Stomach (tissue), 9 donors: ENCODE results near the gene SLC16A2. TPM values are rescaled to one million over a fixed set of nuclear protein-coding genes. Genes with fewer than 3 reads are reported as not detected.

ENCODE experiments used
- DNase-seq, 2 donors: peaks; one replicate each; pipeline versions ENCODE4 v3.0.0 to v3.0.0-alpha.2; 2013 to 2019
- H3K27ac ChIP-seq, 5 donors: fragments of 200-600 bp in 4 of 5; sonication (generic) in 4 of 5; one replicate each; pipeline ENCODE4 v1.5.1; 2013 to 2019; ENCODE audit warnings: mild to moderate bottlenecking in 1 of 5, moderate library complexity in 1 of 5
- H3K27me3 ChIP-seq, 3 donors: fragments of 200-600 bp; sonication (generic); one replicate each; pipeline ENCODE4 v1.5.1; 2017 to 2019; ENCODE audit warnings: mixed run types in 1 of 3
- H3K36me3 ChIP-seq, 4 donors: fragments of 200-600 bp; sonication (generic); 1 replicate in 3 of 4; 2 replicates in 1 of 4; pipeline ENCODE4 v1.5.1; 2016 to 2019
- H3K4me1 ChIP-seq, 4 donors: fragments of 200-600 bp; sonication (generic); one replicate each; pipeline ENCODE4 v1.5.1; 2016 to 2019
- H3K4me3 ChIP-seq, 4 donors: fragments of 200-600 bp; sonication (generic) in 3 of 4; one replicate each; pipeline ENCODE4 v1.5.1; 2016 to 2019; ENCODE audit warnings: mild to moderate bottlenecking in 1 of 4
- H3K9me3 ChIP-seq, 4 donors: fragments of 200-600 bp; sonication (generic); one replicate each; pipeline ENCODE4 v1.5.1; 2016 to 2019
- CTCF ChIP-seq, 7 experiments: fragments of 450-650 bp in 4 of 7; fragments of 200-600 bp in 3 of 7; sonication (generic) in 3 of 7; IDR thresholded peaks; one replicate each; pipeline ENCODE4 v1.5.1; 2016 to 2019; ENCODE audit warnings: antibody characterized with exemption in 7 of 7, control low read depth in 2 of 7, mild to moderate bottlenecking in 1 of 7
- EP300 ChIP-seq: sonication (generic); formaldehyde crosslinking; IDR thresholded peaks from one replicate; pipeline ENCODE4 v1.6.1; 2017; ENCODE audit warnings: antibody characterized with exemption
- POLR2A ChIP-seq, 4 donors: fragments of 450-650 bp; IDR thresholded peaks; one replicate each; pipeline ENCODE4 v1.6.1; 2016; ENCODE audit warnings: antibody characterized with exemption in 4 of 4, control low read depth in 2 of 4, mild to moderate bottlenecking in 1 of 4, moderate library complexity in 1 of 4
- POLR2AphosphoS5 ChIP-seq, 3 donors: sonication (generic); formaldehyde crosslinking; IDR thresholded peaks; one replicate each; pipeline ENCODE4 v1.6.1; 2016; ENCODE audit warnings: antibody characterized with exemption in 3 of 3
- WGBS, 5 donors: extraction: QIAGEN DNeasy Blood & Tissue Kit in 3 of 5; methylation state at CpG; one replicate each; pipeline versions ENCODE4 v1.1.5 to v1.1.7; 2013 to 2018; 5-methylcytosine and 5-hydroxymethylcytosine counted together
- intact Hi-C: fragments of 100-400 bp; cut with DNase I; formaldehyde crosslinking; loops from one replicate; pipeline ENCODE4 v1.15.1; 2023; ENCODE audit warnings: low total_unique reads
- polyA plus RNA-seq, 3 donors: library from polyadenylated mRNA; stranded (reverse); fragments of 200-250 nt; gene quantifications; one replicate each; pipeline ENCODE4 v1.2.3, GENCODE V29; 2013
- total RNA-seq, 5 donors: library from RNA; depleted of rRNA; stranded (reverse); fragments of >200 nt; gene quantifications; one replicate each; pipeline versions ENCODE4 v1.1.0 to v1.2.3, GENCODE V29; 2014 to 2016
- donor health status: healthy with polysubstance abuse.
- donor health status: Bipolar disorder and iron deficiency.
- donor health status: healthy.

SLC16A2 gene
- total and polyA plus RNA-seq, 8 donors = 0.29 to 4.4 (median 2.4) TPM; not detected in 1

- DNase-seq = peak in 1 of 2 donors; percentile 82
- no peaks in the 10 kb centered on the region for H3K9me3 ChIP-seq
- H3K4me1 ChIP-seq = peaks cover 0 to 17% (median 10%) of the 10 kb centered on the region in 4 donors
- peak overlapping the region; percentile 44 to 50 (median 48) for H3K4me3 ChIP-seq
- intact Hi-C loops = no loop called here
- H3K27me3 ChIP-seq = no peaks in the 10 kb centered on the region
- H3K36me3 ChIP-seq = peaks cover 0 to under 1% (median 0%) of the 10 kb centered on the region in 4 donors
- H3K27ac ChIP-seq = peak overlapping the region; percentile 77 to 88 (median 85)
- 19 to 59% (median 42%) methylated on average over 8 to 26 of the region's 26 CpGs for WGBS, 5 donors
- TF ChIP-seq CTCF (IDR thresholded peaks at IDR 0.05) (no peak), EP300 (no peak), POLR2A (IDR thresholded peaks at IDR 0.05) (no peak), POLR2AphosphoS5 (IDR thresholded peaks at IDR 0.05) (no peak)
These were observed 115.6 kb downstream of the SLC16A2 start for GRCh38 chrX:74536832-74537371.

- Histone ChIP-seq H3K36me3 (no peaks in the 10 kb centered on the region), H3K27ac (no peak overlapping the region), H3K9me3 (no peaks in the 10 kb centered on the region), H3K4me3 (no peak overlapping the region), H3K4me1 (peaks cover 0 to 9% (median 7%) of the 10 kb centered on the region in 4 donors), H3K27me3 (no peaks in the 10 kb centered on the region)
- 25 to 59% (median 48%) methylated on average over 2 of the region's 2 CpGs for WGBS, 5 donors
- intact Hi-C loops = no loop called here
- DNase-seq = no peak
- TF ChIP-seq POLR2AphosphoS5 (IDR thresholded peaks at IDR 0.05) (no peak), CTCF (IDR thresholded peaks at IDR 0.05) (no peak), EP300 (no peak), POLR2A (IDR thresholded peaks at IDR 0.05) (no peak)
These were observed 119.4 kb downstream of the SLC16A2 start for GRCh38 chrX:74540635-74541249.

- no peak overlapping the region for H3K27ac ChIP-seq
- TF ChIP-seq POLR2A (IDR thresholded peaks at IDR 0.05) = no peak
- TF ChIP-seq EP300 = no peak
- TF ChIP-seq CTCF (IDR thresholded peaks at IDR 0.05) = no peak
- no peak for TF ChIP-seq POLR2AphosphoS5 (IDR thresholded peaks at IDR 0.05)
- DNase-seq = no peak
- WGBS, 5 donors = 36 to 100% (median 77%) methylated on average over 1 of the region's 1 CpG
- intact Hi-C loops = loop anchor here (5.0 kb wide), 1 partner anchor 164 kb away; no protein-coding TSS in a partner anchor
- H3K9me3 ChIP-seq = no peaks in the 10 kb centered on the region
- H3K36me3 ChIP-seq = no peaks in the 10 kb centered on the region
- H3K4me3 ChIP-seq = no peak overlapping the region
- peaks cover 0 to 6% (median 0%) of the 10 kb centered on the region in 4 donors for H3K4me1 ChIP-seq
- no peaks in the 10 kb centered on the region for H3K27me3 ChIP-seq
These were observed 124.7 kb downstream of the SLC16A2 start for GRCh38 chrX:74545880-74546523.

GRCh38 chrX:74546984-74547383 is 125.7 kb downstream of the SLC16A2 start:
- intact Hi-C loops = loop anchor here (5.0 kb wide), 1 partner anchor 165 kb away; no protein-coding TSS in a partner anchor
- 74 to 90% (median 83%) methylated on average over 1 of the region's 1 CpG; no CpG with 5 or more reads in 1 of the 5 donors for WGBS, 5 donors
- H3K36me3 ChIP-seq = no peaks in the 10 kb centered on the region

More at GRCh38 chrX:74546984-74547383, 125.7 kb downstream of the SLC16A2 start:
- no peak for TF ChIP-seq CTCF (IDR thresholded peaks at IDR 0.05)
- no peak for TF ChIP-seq EP300
- TF ChIP-seq POLR2A (IDR thresholded peaks at IDR 0.05) = no peak
- TF ChIP-seq POLR2AphosphoS5 (IDR thresholded peaks at IDR 0.05) = no peak
- Histone ChIP-seq H3K27ac (no peak overlapping the region), H3K4me1 (peaks cover 0 to 6% (median 0%) of the 10 kb centered on the region in 4 donors), H3K4me3 (no peak overlapping the region), H3K27me3 (no peaks in the 10 kb centered on the region), H3K9me3 (no peaks in the 10 kb centered on the region)
- no peak for DNase-seq
